HL-60/S4 (cell line): ENCODE results near the gene C18orf63.
"Not testable (repeated sequence)": the region's sequence is repeated elsewhere in the genome, so short reads cannot be mapped to it uniquely, and the experiment has no call there.

Source experiments
- in situ Hi-C: fragments of 300-500 bp; cut with MboI; formaldehyde crosslinking; loops from 2 replicates; pipeline ENCODE4 v1.14.3; 2022; ENCODE audit warnings: low sequenced_read_pairs

The C18orf63 gene

DNA sequence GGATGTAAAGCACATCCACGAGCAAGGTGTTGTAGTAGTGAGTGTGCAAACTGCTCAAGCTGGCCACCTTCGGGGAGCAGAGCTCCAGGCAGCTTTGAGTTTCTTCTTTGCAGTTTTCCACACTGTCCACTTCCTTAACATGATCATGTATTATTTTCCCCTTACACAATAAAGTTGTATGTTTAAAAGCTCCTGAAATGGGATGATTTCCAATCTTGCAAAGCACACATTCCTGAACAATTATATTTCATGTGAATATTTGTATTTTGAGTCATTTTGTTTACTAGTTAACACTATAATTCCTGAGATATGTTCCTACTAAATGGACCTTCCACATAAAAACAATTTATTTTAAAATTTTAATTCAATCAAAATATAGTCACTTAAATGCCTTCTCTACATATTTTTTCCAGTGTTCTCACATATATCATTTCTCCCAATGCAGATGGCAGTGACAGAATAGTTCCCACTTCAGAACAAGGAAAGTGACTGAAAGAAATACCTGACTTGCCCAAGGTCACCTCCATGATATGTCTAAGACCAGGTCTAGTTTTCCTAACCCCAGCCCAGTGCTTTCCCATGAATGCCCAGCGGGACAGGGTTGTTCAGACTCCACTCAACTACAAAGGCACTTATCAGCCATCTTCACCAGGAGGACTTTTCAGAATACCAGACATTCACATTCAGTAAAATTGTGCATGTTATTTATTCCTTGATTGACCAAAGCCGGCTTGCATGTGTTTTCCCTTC lies 29.4 kb upstream of the C18orf63 start:
- in situ Hi-C loops = no loop called here

DNA sequence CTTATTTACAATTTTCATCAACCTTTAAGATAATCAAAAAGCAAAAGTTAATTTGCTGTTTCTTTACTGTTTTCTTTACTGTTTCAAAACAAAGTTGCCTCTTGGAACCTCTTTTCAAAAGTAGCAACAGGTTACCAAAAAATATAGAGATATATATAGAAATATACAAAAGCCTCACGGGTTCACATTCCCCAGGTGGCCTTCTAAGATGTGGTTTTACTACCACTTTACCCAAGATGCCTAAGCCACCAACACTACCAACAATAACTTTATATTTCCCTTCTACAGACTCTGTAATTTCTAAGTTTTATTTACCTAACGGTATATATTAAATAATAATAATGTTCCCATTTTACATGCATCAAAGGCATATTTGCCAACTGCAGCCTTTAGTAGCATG lies 28.8 kb upstream of the C18orf63 start:
- in situ Hi-C loops = no loop called here

- in situ Hi-C loops = no loop called here
These were observed 27.6 kb upstream of the C18orf63 start for GRCh38 chr18:74288041-74288440.

GRCh38 chr18:74288730-74289129 lies 26.9 kb upstream of the C18orf63 start:
- in situ Hi-C loops = no loop called here

DNA sequence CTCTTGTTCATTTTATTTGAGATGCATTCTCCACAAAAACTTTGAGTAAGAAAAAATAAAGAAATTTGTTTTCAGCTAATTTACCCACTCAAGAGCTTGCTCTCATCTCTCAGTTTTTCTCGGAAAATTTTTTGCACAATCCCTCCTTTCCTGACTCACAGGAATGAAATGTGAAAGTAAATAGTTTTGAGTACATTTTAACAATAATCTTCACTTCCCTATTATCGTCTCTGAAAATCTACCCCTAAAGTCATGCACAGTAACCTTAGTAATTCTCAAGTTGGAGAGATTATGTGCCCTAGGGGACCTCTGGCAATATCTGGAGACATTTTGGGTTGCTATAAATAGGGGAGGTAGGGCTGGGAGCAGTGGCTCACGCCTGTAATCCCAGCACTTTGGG lies 26.5 kb upstream of the C18orf63 start:
- in situ Hi-C loops = no loop called here

DNA sequence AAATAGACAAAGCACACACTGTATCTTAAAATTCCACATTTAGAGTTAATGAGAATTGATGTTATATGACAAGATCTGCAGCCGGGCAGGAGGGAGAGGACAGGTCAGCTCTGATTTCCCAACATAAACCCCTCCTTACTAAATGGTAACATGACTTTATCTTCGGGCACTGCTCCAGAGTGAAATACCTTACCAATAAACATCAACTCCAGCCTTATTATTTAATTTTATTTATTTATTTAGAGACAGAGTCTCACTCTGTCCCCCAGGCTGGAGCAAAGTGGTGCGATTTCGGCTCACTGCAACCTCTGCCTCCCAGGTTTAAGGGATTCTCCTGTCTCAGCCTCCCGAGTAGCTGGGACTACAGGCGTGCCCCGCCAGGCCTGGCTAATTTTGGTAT lies 25.6 kb upstream of the C18orf63 start:
- in situ Hi-C loops = no loop called here

DNA sequence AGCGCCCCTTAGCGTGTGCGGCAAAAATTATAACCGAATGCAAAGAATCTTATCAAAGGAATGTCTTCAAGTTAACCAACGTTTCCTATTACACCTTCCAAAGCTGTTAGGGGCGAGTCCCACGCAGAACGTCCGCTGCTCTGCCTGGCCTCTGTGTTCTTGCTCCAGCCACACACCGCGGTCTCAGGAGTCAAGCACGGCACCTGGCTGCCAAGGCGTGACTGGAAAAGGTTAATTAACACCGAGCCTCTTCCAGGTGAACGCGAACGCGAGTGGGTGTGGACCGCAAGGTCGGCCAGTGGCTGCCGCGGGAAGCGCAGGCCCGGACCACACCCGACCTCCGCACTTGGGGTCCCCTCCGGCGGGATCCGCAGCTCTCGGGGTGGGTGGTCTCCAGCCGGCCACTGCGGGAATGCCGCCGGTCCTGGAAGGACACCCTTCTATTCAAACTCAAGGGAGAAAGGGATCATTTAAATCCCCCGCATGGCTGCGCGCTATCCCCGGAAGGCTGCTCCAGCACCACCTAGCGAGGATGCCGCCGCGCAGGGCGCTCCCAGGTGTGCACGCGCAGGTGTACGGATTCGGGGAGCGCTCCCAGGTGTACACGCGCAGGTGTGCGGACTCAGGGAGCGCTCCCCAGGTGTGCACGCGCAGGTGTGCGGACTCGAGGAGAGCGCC lies 24.7 kb upstream of the C18orf63 start:
- in situ Hi-C loops = no loop called here

DNA sequence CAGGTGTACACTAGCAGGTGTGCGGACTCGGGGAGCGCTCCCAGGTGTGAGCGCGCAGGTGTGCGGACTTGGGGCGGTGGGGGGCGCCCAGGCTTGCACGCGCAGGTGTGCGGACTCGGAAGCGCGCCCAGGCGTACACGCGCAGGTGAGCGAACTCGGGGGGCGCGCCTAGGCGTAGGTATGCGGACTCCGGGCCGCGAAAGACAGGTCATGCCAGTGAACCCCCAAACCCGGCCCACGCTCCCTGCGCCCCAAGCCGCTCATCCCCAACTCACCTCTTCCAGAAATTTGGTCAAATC lies 24.2 kb upstream of the C18orf63 start:
- in situ Hi-C loops = no loop called here

GRCh38 chr18:74291771-74292540 lies 23.7 kb upstream of the C18orf63 start, which contains the start of gene CYB5A:
Gene CYB5A (minus strand): TSS chr18:74291963. CDS start chr18:74291875, 88 bp downstream.
- in situ Hi-C loops = no loop called here

GRCh38 chr18:74292541-74292858 lies 23.1 kb upstream of the C18orf63 start:
- in situ Hi-C loops = no loop called here

GRCh38 chr18:74292982-74293381 lies 22.7 kb upstream of the C18orf63 start:
- in situ Hi-C loops = not testable (repeated sequence)

DNA sequence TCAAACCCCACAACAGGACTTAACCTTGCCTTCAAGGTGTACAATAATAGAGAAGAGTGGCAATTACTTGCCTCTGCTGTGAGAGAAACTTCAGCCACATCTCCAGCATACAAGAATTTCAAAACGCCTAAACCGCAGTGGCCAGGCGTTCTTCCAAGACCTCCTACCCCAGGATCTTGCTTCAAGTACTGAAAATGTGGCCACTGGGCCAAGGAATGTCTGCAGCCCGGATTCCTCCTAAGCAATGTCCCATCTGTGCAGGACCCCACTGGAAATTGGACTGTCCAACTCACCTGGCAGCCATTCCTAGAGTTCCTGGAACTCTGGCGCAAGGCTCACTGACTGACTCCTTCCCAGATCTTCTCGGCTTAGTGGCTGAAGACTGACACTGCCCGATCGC lies 21.1 kb upstream of the C18orf63 start:
- in situ Hi-C loops = no loop called here

- in situ Hi-C loops = no loop called here
These were observed 16.5 kb upstream of the C18orf63 start for GRCh38 chr18:74299162-74299561.

DNA sequence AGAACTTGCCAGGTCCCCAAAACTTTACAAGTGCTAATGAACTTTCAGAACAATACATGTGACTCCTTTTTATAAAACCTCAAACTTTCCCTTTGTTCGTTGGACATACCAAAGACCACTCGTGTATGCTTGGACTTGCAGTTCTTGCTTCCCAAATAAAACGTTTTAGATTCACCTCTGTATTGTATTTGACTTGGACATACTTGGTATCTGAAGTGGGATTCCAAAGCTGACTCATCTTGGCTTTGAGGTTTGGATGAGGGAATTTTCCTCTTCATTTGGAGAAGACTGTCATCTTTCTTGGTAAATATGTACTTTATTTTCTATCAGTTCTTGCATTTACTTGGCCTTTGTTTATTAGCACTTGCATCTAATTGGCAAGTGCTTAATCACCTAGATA lies 15.9 kb upstream of the C18orf63 start:
- in situ Hi-C loops = no loop called here

DNA sequence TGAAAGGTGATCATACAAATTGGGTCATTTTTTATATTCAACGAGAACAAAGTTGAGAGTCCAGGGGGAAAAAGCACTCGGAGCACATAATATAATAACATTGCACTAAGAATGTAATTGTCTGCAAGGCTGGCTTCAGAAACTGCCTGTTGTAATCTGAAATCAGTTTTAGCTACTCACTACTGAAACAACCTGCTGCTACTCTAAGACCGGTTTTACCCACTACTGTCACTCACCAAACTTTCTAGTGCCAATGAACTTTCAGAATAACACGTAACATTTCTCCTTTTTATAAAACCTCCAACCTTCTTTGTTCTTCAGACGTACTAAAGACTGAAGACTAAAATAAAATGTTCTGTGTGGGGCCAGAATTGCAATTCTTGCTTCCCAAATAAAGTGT lies 12.3 kb upstream of the C18orf63 start:
- in situ Hi-C loops = no loop called here

GRCh38 chr18:74303936-74304335 lies 11.7 kb upstream of the C18orf63 start:
- in situ Hi-C loops = no loop called here

GRCh38 chr18:74310411-74310810 lies 5.2 kb upstream of the C18orf63 start:
- in situ Hi-C loops = no loop called here

DNA sequence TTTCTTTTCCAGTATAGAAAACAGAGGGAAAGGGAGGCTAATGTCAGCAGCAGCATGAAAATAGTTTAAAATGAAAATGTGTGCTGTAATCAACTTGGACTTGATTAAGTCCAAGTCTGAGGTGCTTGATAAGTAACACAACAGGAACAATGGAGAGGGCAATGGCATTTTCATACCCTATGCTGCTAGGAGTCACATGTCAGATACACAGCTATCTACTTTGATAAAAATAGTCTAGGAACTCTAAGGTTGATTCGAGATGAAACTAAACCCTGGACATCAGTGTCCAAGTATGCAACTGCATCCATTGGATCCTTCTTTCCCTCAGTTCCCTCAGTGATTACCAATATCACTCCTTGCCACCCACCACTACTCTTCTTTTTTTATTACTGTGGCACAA lies 4.6 kb upstream of the C18orf63 start:
- in situ Hi-C loops = no loop called here

DNA sequence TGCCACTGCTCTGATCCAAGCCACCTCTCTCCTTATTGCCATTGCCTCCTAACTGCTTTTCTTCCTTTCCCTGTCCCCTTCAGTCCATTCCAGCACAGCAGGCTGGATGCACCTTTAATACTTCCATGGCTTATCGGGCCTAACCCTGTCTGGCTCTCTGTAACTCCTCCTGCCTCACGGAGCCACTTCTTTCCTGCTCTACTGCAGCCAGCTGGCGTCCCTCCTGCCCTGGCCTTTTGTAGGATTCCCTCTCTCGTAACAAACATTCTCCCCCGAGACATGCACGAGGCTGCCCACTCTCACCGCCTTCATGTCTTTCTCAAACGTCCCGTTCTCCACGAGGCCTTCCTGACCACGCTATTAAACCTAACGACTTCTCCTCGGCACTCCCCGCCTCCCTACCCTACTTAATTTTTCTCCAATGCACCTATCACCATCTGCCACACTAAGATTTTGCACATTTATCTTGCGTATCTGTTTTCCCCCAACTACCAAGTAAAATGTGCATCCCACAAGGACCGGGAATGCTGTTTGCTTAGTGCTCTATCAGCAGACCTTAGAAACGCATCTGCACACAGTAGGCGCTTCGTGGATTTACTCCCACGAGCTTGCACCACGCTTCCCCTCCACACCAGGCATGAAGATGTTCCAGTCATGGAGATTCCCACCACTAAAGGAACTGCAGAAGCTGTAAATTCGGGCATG lies 728 bp upstream of the C18orf63 start:
- in situ Hi-C loops = no loop called here

DNA sequence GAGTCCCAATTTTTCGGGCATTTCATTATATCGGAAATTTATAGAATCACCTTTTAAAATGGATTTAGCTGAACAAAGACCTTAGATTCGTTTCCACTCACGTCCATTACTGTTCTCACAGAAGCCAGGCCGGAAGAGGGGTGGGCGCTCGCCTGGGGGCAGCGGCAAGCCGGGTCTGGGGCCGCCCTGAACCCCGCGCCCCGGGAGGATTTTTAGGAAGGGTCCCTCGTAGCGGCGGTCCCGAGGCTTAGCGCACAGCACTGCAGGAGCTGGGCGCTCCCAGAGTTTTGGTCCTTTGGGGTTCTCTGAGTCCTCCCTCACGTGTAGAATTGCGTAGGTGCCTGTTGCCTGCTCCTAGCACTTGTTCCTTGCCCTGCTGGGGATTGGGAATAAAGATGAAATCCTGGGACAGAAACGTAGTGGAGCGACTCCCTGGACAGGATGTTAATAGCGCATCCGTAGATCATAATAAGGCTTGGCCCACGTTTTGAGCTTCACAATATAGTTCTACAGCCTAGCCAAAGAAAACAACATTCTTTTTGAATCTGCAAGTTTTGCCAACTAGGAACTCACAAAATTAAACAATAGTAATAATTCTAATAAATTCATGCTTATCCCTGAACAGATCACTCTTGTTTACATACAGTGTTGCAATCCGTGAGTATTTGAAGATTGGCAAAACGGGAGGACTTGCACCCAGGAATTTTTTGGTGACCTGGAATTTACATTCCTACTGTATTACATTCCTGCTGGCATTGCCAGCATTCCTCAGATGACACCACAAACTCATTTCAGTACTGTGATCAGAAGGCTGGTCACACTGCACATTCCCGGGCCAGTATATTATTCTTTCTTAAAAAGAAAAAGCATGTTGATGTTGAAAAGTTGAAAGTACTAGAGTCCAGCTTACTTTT lies 875 bp downstream of the C18orf63 start:
- in situ Hi-C loops = no loop called here
